Stimulated activated CD8-positive, alpha-beta memory T cell treated with anti-CD3 and anti-CD28 coated beads, Interleukin-12 subunit alpha, Interleukin-12 subunit beta, amount 100 ng/mL, for 4 hours (primary cell): ENCODE measurements around the gene ZNF32.
"Not testable (repeated sequence)": the region's sequence is repeated elsewhere in the genome, so short reads cannot be mapped to it uniquely, and the experiment has no call there.

Experiments
- DNase-seq: peaks from one replicate; pipeline ENCODE4 v3.0.0-alpha.2; 2020; ENCODE audit warnings: low read depth

The ZNF32 gene

DNA sequence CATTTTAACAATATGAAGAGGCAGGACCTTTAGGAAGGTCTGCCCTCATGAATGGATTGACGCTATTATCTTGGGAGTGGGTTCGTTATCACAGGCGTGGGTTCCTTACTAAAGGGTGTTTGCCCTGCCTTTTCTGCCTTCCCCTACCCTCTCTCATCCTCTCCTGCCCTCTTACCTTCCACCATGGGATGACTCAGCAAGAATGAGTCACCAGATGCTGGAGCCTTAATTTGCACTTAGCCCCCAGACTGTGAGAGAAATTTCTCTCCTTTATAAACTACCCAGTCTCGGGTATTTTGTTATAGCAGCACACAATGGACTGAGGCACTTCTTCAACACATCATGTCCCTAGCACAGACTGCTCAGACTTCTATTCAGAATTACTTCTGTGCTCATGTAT is 31.4 kb upstream of the ZNF32 start:
- no peak for DNase-seq

DNA sequence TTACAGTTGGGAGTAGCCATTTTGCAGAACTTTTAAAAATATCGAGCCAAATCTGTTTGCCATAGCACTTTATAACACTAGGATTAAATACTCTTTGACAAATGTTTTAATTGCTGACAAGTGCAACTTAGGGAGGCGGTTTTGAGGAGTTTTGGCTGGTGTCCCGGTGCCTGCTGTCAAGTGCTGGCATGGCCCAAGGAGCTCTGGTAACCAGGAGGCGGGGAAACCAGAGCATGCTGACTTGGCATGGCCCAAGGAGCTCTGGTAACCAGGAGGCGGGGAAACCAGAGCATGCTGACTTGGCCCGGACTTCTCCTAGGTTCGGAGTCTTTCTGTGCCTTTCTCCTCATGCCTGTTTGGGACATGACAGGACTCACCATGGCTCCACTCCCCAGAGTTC is 30.8 kb upstream of the ZNF32 start:
- DNase-seq: no peak

DNA sequence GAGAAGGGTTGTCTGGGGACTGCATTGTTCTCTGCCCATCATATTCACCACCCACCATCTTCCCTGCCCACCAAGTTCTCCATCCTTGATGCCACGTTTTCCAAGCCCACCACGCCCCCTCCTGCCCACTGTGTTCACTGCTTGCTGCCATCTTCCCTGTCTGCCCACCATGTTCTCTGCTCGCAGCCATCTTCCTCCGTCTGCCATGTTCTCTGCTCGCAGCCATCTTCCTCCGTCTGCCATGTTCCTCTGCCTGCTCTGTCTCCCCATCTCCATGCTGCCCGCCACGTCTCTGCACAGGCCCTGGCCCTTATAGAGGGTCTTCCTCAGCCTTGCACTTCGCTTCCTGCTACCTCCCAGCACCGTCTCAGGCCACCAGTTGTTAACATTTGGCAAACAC is 30.0 kb upstream of the ZNF32 start:
- no peak for DNase-seq

DNA sequence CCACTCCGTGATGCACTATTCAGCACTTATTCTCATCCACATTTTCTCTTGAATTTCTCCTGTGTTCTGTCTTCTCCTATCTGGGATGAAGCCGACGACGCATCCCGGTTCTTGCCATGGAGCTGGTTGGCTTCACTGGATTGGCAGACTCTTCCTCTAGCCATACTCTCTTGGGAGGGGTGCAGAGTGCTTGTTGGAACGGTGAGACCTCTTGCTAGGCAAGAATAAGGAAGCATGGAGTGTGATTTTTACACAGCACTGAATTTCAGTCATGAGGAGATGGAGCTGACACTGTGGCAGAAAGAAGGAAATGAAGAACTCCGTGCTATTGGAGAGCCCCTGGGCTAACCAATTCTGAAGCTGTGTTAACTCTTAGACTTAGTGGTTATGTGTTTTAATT is 28.2 kb upstream of the ZNF32 start:
- no peak for DNase-seq

DNA sequence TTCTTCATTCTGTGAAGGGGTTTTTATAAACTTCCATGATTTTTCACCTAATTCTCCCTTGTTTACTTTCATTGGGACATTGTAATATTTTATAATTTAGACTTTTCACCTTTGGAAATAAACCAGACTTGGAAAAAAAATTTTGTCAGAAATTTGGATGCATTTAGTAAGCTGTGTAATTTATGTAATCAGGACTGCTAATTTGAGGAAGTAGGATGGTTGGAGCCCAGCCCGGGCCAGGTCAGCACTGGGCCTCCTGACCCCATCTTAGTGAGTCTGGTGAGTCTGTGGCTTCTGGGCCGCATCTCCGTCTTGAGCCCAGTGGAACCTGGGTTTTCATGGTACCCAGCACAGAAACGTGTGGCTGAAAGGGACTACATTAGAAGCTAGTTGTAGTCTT is 27.6 kb upstream of the ZNF32 start:
- no peak for DNase-seq

DNA sequence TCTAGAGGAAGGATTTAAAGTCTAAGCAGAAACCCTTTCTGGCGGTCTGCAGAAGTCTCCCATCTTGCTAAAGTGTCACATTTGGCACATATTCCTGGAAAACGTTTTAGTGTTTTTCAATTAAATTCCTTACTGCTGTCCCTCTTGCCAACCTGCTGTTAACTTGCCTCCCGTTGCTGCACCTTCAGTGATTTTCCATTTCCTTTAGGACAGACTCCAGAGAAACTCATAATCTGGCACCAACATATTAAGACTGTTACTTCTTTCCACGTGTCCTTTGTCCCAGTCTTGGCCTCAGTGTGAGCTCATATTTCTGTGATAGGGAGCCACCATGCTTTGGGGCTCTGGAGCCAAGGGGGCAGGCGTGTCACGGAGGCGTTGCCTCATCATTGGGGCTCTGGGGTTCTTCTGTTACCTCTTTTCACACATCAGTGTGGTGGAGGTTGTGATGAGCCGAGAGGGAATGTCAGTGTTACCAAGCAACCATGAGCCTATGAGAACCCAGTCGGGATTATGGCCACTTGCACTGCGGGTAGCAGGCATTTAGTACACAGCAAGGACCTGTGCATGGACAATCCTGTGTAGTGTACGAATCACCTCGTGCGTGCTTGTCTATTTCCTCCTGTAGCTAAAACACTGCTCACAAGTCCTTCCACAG is 26.0 kb upstream of the ZNF32 start:
- no peak for DNase-seq

DNA sequence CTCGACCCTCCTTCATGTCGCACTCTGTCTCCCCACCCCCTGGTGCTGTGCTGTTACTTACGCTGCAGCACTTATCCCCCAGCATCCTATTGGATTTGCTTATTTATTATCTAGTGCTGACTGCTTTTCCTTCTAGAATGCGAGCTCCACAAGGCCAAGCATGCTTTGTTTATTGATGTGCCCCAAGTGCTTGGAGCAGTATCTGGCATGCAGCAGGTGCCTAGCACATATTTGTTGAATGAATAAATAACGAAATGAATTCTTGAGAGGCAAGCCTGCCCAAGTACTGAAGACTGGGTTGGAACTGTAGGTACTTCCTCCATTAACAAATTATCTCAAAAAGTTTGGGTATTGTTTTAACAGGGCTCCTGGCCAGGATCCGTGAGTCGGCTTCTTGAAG is 24.8 kb upstream of the ZNF32 start:
- DNase-seq: no peak

DNA sequence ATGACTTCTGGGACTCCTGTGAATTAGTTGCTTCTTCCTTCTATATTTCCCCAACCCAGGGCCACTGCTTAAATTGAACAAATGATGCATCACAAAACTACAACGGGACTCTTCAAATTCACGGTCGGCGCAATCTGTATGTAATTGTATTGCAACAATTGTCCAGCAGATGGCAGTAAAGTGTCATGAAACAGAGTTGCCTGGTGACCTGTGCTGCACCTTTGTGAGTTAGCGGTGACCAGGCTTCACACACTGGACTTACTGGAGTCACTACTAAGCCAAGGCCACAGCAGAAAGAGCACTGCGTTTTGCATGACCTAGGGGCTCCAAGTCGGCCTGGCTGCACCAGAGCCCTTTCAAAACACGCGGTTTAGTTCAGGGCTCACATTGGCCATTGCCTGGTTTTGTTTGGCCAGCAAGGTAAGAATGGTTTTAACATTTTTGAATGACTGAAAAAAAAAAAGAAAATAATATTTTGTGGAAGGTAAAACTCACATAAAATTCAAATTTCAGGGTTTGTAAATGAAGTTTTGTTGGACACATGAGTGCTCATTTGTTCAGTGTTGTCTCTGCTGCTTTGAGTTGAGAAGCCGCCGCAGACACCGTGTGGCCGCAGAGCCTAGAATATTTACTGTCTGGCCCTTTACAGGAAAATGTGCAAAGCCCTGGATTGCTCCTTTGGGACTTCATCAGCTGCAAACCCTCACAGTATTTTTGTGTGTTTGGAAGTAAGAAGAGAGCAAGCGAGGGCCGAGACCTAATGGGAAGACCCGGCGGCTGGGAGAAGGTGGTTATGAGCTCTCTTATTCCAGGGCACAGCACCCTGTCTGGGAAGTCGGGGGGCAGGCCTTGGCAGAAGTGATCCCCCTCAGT is 23.2 kb upstream of the ZNF32 start:
- DNase-seq: no peak

DNA sequence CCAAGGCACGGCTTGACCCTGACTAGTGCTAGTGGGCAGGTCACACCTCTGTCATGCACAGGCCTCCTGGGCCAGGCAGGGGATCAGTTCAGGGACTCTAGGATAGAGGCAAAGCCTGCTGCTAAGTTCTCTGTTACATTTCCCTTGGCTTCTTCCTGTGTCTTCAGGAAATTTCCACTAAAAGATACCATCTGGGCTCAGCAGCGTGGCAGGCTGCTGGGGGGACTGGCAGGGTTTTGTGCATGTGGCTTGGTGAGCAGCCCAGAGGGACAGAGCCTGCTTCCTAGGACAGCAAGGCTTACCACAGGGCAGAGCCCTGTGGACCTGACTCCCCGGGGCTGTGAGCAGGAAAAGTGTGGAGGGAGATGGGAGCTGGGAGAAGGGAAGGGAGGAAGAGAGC is 20.7 kb upstream of the ZNF32 start:
- no peak for DNase-seq

DNA sequence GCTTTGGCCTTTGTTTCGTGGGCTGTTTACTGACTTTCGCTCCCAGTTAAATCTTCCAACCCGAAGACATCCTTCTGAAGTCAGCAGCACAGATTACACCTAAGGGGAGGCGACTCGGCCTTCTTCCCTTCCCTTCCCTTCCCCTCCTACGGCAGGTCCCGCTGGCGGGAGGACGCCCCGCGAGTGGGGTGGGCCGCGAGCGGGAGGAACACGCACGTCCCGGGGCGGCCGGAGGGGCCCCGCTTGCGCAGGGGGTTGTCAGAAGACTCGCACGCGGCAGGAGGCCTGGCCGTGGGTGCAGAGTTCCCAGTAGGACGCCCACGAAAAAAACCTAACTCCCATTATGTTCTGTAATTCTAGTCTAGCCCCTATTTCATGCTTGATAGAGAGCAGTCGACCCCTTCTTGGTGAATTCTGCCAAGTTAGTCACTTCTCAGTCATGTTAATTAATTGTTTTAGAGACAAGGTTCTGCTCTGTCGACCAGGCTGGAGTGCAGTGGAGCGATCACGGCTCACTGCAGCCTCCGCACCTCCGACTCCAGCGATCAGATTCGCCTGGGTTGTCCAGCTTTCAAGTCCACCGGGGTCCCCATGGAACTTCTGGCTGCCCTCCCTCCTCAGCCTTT is 19.2 kb upstream of the ZNF32 start:
- DNase-seq: no peak

DNA sequence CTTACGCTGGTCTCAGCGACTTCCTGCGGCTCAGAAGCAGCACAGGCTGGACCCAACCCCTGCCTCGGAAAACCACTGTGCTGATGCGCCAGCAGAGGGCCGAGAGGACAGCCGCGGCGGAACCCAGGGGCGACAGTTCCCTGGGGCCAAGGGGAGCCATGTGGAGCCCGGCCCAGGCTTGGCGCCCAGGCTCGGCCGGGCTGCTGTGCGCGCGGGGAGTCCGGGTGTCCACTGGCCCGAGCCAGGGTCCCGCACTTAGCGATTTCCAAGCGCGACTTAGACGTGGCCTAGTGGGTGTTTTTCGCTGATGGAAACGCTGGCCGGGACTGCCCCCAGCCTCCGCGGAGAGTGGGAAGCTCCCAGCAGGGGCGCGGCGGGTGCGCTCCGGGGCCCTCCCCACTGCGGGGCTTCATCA is 18.6 kb upstream of the ZNF32 start:
- DNase-seq: no peak

DNA sequence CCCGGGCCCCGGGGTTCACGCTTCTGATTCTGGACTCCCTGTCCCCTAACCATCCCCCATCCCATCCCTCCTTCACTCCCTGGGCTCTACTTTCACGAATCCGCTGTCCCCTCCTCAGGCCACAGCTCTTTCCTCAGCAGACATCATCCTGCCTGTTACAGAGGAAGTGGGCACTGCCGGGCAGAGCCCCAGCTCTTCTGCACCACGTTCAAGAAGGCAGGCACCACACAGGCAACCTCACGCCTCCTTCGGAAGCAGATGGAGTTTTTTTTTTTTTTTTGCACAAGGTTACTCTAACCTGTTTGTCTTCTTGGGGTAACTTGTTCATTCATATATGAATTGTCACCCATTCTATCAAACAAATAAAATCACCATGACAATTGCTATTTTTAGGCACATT is 17.9 kb upstream of the ZNF32 start:
- DNase-seq: no peak

DNA sequence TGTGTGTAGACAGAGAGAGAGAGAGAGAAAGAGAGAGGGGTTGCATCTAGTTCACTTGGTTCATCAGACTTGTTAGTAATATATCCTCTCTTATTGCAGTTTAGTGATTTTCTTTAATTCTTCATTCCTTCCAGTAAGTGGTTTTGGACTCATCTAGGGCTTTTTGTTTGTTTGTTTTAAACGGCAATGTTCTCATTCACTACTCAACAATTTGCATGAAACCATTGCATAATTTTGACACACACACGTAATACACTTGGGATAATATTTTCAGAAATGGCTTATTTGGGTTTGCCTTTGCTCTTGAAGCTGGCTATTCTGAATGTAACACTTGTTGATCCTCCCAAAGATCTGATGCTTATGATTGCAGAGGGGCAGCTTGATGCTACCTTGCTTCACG is 16.4 kb upstream of the ZNF32 start:
- DNase-seq: no peak

DNA sequence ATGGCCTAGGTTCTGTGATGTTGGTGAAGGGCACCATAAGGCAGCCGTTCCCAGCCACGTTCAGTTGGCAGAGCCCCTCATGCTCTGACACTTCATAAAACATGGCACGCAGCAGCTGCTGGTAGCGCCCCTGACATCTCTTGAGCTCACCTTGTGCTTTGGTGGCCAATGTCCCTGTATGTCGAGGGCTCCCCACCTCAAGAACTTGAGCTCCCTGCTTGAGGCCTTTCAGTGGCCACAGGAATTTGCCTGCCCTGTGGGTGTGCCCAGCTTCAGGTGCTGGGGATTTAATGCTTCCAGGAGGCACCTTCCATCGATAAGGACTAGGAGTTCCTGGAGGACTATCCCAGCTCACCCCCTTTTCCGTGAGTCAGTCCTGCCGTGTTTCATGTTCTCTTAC is 9.5 kb upstream of the ZNF32 start:
- DNase-seq: no peak

DNA sequence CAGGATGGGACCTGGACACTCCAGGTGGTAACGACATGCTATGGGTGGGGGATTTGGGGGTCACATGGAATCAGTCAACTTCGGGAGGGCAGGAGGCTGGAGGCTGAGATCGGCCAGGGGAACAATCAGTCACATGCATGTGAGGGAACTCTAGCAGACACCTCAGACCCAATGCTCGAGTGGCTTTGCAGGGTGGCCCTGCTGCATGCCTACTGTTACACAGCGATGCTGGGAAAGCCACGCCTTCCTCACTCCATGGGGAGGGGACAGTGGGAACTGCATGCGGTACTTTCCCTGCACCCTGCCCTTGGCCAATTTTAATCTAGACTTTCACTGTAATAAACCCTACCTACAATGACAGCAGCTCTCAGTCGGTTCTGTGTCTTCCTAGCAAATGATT is 6.6 kb upstream of the ZNF32 start:
- DNase-seq: no peak

DNA sequence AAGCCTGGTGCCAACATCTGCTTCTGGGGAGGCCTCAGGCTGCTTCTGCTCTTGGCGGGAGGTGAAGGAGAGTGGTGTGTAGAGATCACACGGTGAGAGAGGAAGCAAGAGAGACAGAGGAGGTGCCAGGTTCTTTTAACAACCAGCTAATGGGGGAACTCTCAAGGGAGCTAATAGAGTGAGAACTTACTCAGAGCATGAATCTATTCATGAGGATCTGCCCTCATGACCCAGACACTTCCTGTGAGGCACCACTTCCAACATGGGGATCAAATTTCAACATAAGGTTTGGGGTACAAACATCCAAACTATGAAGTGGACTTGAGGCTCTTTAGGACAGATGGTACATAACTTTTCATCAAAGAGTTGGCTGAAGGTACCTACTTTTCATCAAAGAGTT is 5.1 kb upstream of the ZNF32 start:
- DNase-seq: no peak

DNA sequence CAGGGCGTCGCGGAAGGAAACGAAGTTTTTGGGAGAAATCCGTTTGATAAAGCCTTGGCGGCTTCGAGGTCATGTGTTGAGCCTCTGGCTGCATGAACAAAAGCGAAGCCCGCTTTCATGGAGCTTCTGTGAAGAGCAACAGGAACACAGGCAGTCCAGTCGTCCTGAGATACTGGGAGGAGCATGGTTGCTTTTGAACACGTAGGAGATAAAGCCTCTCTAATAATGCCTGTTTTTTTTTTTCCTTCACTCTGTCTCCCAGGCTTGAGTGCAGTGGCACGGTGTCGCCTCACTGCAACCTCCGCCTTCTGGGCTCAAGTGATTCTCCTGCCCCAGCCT is 473 bp upstream of the ZNF32 start:
- no peak for DNase-seq

DNA sequence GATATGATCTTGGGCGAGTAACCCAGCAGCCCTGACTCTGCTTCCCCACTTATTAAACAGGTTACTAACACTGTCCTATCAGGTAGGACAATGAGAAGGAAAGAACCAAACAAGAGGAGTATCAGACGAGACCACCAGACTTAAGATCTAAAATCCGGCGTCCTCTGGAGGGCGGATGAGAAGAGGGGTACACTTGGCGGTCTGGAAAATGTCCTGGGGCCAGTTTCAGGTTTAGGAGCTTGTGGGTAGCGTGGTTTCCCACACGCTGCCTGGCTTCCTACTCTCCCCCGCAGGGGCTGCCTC is 635 bp downstream of the ZNF32 start:
- DNase-seq: no peak

DNA sequence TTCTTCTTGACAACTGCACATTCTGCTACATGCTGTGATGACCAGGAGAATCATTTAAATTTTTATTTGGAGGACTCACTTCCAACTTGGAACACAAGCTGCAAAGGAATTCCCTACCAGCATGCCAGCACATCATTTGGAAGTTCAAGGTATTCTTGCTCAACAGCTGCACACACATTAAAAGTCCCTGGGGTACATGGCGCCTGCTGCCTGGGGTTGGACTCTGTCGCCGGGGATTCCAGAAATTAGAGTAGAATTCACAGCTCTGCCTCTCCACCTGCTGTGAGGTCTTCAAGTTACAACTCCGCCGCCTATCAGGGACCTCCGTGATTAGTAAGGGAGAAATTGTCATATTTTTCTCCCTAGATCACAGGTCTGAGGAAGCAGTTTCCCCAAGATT is 1.1 kb downstream of the ZNF32 start:
- no peak for DNase-seq

DNA sequence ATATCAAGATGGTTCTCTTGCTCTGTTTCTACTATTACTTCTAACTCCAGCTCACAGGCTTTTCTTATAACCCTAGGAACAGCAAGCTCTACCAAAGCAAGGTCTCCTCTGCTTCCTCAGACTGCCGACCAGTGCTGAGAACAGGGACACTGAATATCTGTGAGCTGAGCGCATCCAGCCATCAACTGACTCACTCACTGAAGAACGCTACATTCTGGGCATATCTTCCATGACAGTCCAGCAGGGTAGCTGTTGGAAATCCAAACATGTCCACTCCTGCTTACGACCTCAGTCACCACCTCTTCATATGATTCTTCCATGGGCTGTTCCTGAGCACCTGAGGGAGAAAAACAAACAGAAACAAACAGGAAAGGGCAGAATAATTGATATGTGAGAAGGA is 2.8 kb downstream of the ZNF32 start:
- no peak for DNase-seq

DNA sequence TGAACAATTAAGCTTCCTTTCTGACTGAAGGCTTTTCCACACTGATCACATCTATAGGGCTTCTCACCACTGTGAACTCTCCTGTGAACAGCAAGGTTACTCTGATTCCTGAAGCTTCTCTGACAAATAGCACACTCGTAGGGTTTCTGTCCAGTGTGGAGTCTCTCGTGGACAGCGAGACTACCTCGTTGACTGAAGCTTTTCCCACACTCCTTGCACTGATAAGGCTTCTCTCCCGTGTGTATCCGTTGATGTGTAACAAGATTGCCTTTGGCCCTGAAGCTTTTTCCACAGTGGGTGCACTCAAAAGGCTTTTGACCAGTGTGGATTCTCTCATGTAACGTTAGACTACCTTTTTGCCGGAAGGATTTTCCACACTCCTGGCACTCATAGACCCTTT is 4.4 kb downstream of the ZNF32 start:
- no peak for DNase-seq

DNA sequence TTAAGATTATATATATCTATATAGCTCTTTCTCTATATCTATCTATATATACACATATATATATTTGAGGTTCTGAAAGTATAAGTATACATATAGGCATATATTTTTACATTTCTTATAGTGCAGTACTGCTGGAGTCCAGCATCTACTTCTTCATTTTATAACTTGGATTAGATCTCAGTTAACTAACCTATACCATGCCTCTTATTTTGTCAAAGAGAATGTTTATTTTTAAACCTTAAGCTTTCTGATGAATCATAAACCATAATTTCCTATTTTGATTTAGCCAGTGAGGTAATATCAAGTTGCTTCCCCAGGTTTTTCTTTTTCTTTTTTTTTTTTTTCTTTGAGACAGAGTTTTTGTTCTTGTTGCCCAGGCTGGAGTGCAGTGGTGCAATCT is 8.1 kb downstream of the ZNF32 start:
- no peak for DNase-seq

DNA sequence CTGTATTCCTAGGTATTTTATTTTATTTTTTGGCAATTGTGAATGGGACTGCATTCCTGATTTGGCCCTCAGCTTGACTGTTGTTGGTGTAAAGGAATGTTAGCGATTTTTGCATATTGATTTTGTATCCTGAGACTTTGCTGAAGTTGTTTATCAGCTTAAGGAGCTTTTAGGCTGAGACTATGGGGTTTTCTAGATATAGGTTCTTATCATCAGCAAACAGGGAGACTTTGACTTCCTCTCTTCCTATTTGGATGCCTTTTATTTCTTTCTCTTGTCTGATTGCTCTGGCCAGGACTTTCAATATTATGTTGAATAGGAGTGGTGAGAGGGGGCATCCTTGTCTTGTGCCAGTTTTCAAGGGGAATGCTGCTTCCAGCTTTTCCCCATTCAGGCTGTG is 12.9 kb downstream of the ZNF32 start:
- DNase-seq: not testable (repeated sequence)

DNA sequence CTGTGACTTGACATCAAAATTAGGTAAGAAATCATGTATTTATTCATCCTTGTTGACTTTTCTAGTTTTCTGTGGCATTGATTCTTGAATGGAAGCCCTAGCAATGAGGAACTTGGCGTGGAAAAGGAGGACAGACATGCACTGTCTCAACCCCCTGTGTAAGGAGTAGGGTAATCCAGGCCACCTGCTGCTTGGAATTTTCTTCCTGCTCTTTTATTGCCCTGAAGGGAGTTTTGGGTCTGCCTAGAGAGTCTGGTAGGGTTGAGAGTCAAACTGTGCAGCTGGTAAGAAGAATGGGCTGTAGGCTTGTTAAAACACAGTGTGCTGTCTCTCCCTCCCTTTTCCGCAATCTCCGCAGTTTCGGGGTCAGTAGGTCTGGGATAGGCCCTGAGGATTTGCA is 19.7 kb downstream of the ZNF32 start:
- no peak for DNase-seq
